ENCODE data around the gene GNAI3.

Gene GNAI3

GRCh38 chr1:109620401-109620791 is 72.0 kb downstream of the GNAI3 start:
- no peak for DNase-seq (ENCODE audit: low spot score)
- TF ChIP-seq CTCF (IDR thresholded peaks at IDR 0.05; ENCODE audit: extremely low read depth, missing control alignments) = no peak

DNA sequence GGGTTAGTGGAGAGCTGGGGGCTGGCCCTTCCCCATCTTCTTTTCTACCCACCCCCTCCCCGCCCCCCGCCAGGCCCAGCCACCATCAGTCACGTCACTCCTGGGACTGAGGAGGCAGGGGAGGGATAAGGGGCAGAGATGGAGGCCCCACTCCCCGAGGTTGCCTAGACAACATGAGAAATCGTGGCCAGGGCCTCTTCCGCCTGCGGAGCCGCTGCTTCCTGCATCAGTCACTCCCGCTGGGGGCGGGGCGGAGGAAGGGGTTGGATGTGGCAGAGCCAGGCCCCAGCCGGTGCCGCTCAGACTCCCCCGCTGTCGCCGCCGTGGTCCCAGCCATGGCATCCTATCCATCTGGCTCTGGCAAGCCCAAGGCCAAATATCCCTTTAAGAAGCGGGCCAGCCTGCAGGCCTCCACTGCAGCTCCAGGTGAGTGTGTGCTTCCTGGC is 72.4 kb downstream of the GNAI3 start:
- no peak for TF ChIP-seq CTCF (IDR thresholded peaks at IDR 0.05; ENCODE audit: extremely low read depth, missing control alignments)
- DNase-seq (ENCODE audit: low spot score) = peak; percentile 95

DNA sequence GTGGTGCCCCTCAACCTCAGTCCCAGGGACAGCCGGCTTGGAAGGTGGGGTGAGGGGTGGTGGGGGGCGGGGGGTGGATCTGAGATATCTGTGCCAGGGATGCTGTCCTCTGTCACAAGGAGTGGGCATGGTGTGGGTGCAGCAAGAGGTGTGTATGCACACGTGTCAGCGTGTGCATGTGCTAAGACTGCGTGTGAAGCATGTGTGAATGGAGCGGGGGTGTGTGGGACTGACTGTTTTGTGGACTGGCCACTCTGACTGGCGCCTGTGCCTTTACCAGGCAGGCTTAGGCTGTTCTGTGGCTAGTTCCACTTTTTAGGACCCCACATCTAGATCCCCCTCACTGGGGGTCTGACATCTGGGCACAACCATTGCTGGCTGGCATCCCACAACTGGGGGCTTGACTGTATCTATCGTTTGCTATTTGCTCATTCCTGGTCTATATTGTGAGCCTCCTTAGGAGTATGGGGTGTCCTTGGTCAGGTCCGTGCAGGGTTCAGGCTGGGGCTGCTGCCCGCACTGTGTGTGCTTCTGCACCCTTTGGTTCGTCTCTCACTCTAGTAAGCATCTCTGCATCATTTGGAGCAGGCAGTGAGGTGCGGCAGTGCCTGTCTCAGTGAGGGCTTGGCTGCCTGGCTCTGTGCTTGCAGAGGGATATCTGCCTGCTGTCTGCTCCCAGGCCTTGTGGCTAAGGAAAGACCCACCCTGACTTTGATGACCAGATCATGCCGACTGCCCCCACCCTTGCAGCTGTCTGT is 73.1 kb downstream of the GNAI3 start:
- DNase-seq (ENCODE audit: low spot score) = peak; percentile 36
- no peak for TF ChIP-seq CTCF (IDR thresholded peaks at IDR 0.05; ENCODE audit: extremely low read depth, missing control alignments)

DNA sequence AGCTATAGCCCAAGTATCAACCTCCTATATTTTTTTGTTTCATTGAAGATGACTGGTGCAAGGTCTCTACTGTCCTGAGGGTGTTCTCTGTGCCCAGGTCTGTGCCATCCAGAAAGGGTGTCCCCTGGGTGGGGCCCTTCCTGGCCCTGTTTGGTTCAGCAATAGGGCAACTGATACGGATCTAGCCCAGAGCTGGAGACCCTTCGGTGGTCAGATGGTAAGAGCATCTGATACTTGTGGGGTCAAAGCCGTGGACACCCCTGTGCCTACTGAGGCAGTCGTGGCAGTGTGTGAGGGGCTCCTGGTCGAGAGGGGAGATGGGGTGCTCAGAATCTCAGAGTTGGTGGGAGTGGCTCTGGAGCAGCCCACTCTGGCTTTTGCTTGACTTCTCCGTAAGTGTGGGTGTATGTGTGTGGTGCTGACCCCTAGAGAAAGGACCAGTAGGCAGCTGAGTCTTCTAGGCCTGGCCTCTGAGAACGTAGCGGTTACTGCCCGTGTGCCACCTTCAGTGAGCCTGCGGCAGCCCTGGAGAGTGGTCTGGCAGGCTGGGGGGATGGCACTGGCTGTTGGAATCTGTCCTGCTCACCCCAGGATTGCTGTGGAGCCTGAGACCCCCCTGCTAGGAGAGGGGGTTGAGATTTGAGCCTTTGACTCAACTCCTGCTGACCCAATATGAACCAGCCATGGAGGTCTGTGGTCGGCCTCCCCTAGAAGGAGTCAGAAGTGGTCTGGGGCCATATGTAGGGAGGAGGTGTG is 73.9 kb downstream of the GNAI3 start:
- no peak for TF ChIP-seq CTCF (IDR thresholded peaks at IDR 0.05; ENCODE audit: extremely low read depth, missing control alignments)
- no peak for DNase-seq (ENCODE audit: low spot score)

GRCh38 chr1:109622895-109623294 is 74.5 kb downstream of the GNAI3 start:
- TF ChIP-seq CTCF (IDR thresholded peaks at IDR 0.05; ENCODE audit: extremely low read depth, missing control alignments) = no peak
- DNase-seq (ENCODE audit: low spot score) = peak; percentile 6

DNA sequence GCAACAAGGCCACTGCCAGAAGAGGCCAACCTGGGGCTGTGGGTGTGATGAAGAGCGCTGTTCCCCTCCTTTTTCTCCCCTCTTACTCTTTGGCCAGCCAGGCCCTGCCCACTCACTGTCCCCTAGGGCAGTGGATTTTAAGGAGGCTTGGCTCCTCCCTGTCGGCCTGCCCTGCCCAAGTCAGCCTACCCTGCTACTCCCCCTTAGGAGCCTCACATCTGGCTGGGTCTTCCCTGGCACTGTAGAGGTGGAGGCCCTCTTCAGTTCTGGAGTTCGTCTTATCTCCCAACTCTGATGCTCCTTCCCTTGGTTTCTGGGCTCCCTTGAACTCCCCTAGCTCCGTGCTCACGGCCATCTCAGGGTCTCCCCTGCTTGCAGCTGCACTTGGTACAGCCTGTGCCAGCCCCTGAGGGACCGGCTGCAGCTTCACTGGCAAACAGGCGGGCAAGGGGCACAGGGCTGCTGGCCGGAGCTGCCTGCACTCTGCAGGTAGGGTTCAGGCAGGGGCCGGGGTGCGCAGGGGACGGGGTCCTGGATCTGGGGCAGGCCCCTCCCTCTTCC is 75.3 kb downstream of the GNAI3 start:
- no peak for TF ChIP-seq CTCF (IDR thresholded peaks at IDR 0.05; ENCODE audit: extremely low read depth, missing control alignments)
- peak; percentile 29 for DNase-seq (ENCODE audit: low spot score)

Data from GM20000 (cell line).